A549 (cell line): ENCODE data around the gene SOX18. TPM values are rescaled to one million over a fixed set of nuclear protein-coding genes. Genes with fewer than 3 reads are reported as not detected.

ENCODE experiments used
- ATAC-seq, 2 experiments: fragments of 200-7000 bp in 1 of 2; fragments of >200 bp in 1 of 2; cut with Nextera tagmentation in 1 of 2; cut with Tn5 transposase in 1 of 2; 3 replicates each; pipeline versions ENCODE4 v1.8.0 to v1.9.1; 2018 to 2020; ENCODE audit warnings: mild to moderate bottlenecking in 1 of 2, moderate library complexity in 1 of 2
- CTCF ChIA-PET: fragments of 300-600 bp; sonication (Branson Sonifier 250); formaldehyde crosslinking; extraction: SDS; loops from one replicate; lab custom pipeline; 2021; ENCODE audit warnings: antibody characterized with exemption, inconsistent platforms; lab: Yijun Ruan, JAX
- POLR2A ChIA-PET: fragments of 350-600 bp; formaldehyde crosslinking; extraction: SDS; loops from one replicate; lab custom pipeline; 2021; ENCODE audit warnings: antibody characterized with exemption, inconsistent platforms; lab: Yijun Ruan, JAX
- DNase-seq, 2 experiments: peaks; one replicate each; pipeline versions ENCODE4 v3.0.0 to v3.0.0-alpha.2; 2011 to 2016; ENCODE audit warnings: low read depth in 1 of 2, low spot score in 1 of 2
- FAIRE-seq: peaks from 2 replicates; lab custom pipeline; 2011; peaks lifted over from hg19 to GRCh38; lab: Jason Lieb, UNC
- H3K27ac ChIP-seq, 2 experiments: fragments of >200 bp; sonication (Bioruptor Twin); formaldehyde crosslinking; 3 replicates each; pipeline ENCODE4 v1.5.1; 2016 to 2017
- H3K4me1 ChIP-seq: fragments of >200 bp; sonication (Bioruptor Twin); formaldehyde crosslinking; 3 replicates; pipeline ENCODE4 v1.6.1; 2016
- H3K4me2 ChIP-seq: fragments of >200 bp; sonication (Bioruptor Twin); formaldehyde crosslinking; 3 replicates; pipeline ENCODE4 v1.6.1; 2016
- H3K4me3 ChIP-seq: fragments of >200 bp; sonication (Bioruptor Twin); formaldehyde crosslinking; 3 replicates; pipeline ENCODE4 v1.5.1; 2016
- H3K9me3 ChIP-seq: fragments of >200 bp; sonication (Bioruptor Twin); formaldehyde crosslinking; 3 replicates; pipeline ENCODE4 v1.6.1; 2016
- CEBPB ChIP-seq, 2 experiments: fragments of >200 bp in 1 of 2; sonication (Bioruptor Twin) in 1 of 2; formaldehyde crosslinking in 1 of 2; IDR thresholded peaks; 2 replicates each; pipeline ENCODE4 v1.6.1; 2012 to 2016
- CHD2 ChIP-seq: fragments of 150-350 bp; IDR thresholded peaks from 2 replicates; pipeline ENCODE4 v1.6.1; 2014; ENCODE audit warnings: low read length; ENCODE audit not compliant: partially characterized antibody
- CHD4 ChIP-seq: fragments of 200-600 bp; sonication (generic); IDR thresholded peaks from 2 replicates; pipeline ENCODE4 v1.6.1; 2016; ENCODE audit warnings: antibody characterized with exemption, mild to moderate bottlenecking, borderline replicate concordance
- CTCF ChIP-seq: fragments of >200 bp; sonication (Bioruptor Twin); formaldehyde crosslinking; IDR thresholded peaks from 3 replicates; pipeline ENCODE4 v1.5.1; 2016
- EHF ChIP-seq: fragments of 250-450 bp; sonication (Bioruptor Pico); IDR thresholded peaks from 2 replicates; pipeline ENCODE4 v1.5.0; 2020; ENCODE audit warnings: mild to moderate bottlenecking
- ESRRA ChIP-seq: fragments of 150-350 bp; IDR thresholded peaks from 2 replicates; pipeline ENCODE4 v1.6.1; 2014; ENCODE audit warnings: mild to moderate bottlenecking, low read length, borderline replicate concordance
- FOXS1 ChIP-seq: fragments of 250-450 bp; sonication (Bioruptor Pico); IDR thresholded peaks from 2 replicates; pipeline ENCODE4 v1.5.0; 2020; ENCODE audit warnings: mild to moderate bottlenecking, moderate library complexity
- GATA3 ChIP-seq: IDR thresholded peaks from 2 replicates; pipeline ENCODE4 v1.6.1; 2012; ENCODE audit warnings: borderline replicate concordance
- HEYL ChIP-seq: fragments of 250-450 bp; sonication (Bioruptor Pico); IDR thresholded peaks from 2 replicates; pipeline ENCODE4 v1.8.0; 2021; ENCODE audit warnings: mild to moderate bottlenecking, moderate library complexity
- NFE2L2 ChIP-seq: fragments of 150-350 bp; conservative IDR thresholded peaks from 2 replicates; pipeline ENCODE4 v1.6.1; 2014; ENCODE audit warnings: low read length
- NPAS2 ChIP-seq: fragments of 250-450 bp; sonication (Bioruptor Pico); IDR thresholded peaks from 2 replicates; pipeline ENCODE4 v1.8.0; 2022; ENCODE audit warnings: mild to moderate bottlenecking, moderate library complexity, borderline replicate concordance
- NR3C1 ChIP-seq: fragments of >200 bp; sonication (Bioruptor Twin); formaldehyde crosslinking; IDR thresholded peaks from 3 replicates; pipeline ENCODE4 v1.6.1; 2017
- RAD21 ChIP-seq, 2 experiments: fragments of >200 bp in 1 of 2; sonication (Bioruptor Twin) in 1 of 2; formaldehyde crosslinking in 1 of 2; IDR thresholded peaks in 1 of 2; conservative IDR thresholded peaks in 1 of 2; 2 replicates in 1 of 2; 3 replicates in 1 of 2; pipeline ENCODE4 v1.6.1; 2012 to 2018; ENCODE audit warnings: inconsistent platforms in 1 of 2
- RARB ChIP-seq: fragments of 250-450 bp; sonication (Bioruptor Pico); IDR thresholded peaks from 2 replicates; pipeline ENCODE4 v1.8.0; 2021; ENCODE audit warnings: mild to moderate bottlenecking, moderate library complexity
- RCOR1 ChIP-seq: fragments of 150-350 bp; IDR thresholded peaks from 2 replicates; pipeline ENCODE4 v1.6.1; 2014; ENCODE audit warnings: antibody characterized with exemption, low read length, low read depth
- REST ChIP-seq: fragments of 200-600 bp; sonication (generic); IDR thresholded peaks from 2 replicates; pipeline ENCODE4 v1.6.1; 2016; ENCODE audit warnings: antibody characterized with exemption, mild to moderate bottlenecking, moderate library complexity
- SMC3 ChIP-seq: fragments of >200 bp; sonication (Bioruptor Twin); formaldehyde crosslinking; IDR thresholded peaks from 3 replicates; pipeline ENCODE4 v1.6.1; 2018; ENCODE audit warnings: inconsistent platforms
- SREBF2 ChIP-seq: fragments of 450-650 bp; IDR thresholded peaks from 2 replicates; pipeline ENCODE4 v1.6.1; 2014; ENCODE audit warnings: mild to moderate bottlenecking, moderate library complexity
- TFCP2L1 ChIP-seq: fragments of 250-450 bp; sonication (Bioruptor Pico); IDR thresholded peaks from 2 replicates; pipeline ENCODE4 v1.5.0; 2021; ENCODE audit warnings: mild to moderate bottlenecking
- ZFP36 ChIP-seq: fragments of 450-650 bp; IDR thresholded peaks from 2 replicates; pipeline ENCODE4 v1.6.1; 2014; ENCODE audit warnings: borderline replicate concordance; ENCODE audit not compliant: partially characterized antibody
- WGBS: methylation state at CpG from one replicate; pipeline ENCODE4 v1.1.6; 2017; ENCODE audit errors: missing lambda C conversion rate; 5-methylcytosine and 5-hydroxymethylcytosine counted together
- polyA plus RNA-seq, 4 experiments: library from polyadenylated mRNA; depleted of rRNA in 3 of 4; stranded (reverse); fragments of >200 nt; fragmentation: RNase III in 1 of 4; extraction: RNeasy Plus Mini Kit Qiagen cat#74134 plus additional on column Dnase treatment in 1 of 4; gene quantifications; 2 replicates in 3 of 4; 3 replicates in 1 of 4; pipeline ENCODE4 v1.2.3, GENCODE V29; 2011 to 2017
- TF ChIP-seq, protein P1 (sequence below): IDR thresholded peaks from 2 replicates; pipeline ENCODE4 v1.6.1; 2012
- TF ChIP-seq, protein P2 (sequence below): fragments of >200 bp; sonication (Bioruptor Twin); formaldehyde crosslinking; IDR thresholded peaks from 2 replicates; pipeline ENCODE4 v1.6.1; 2016

Gene SOX18
- polyA plus RNA-seq, 2 of the 4 experiments (the other 2 are of a cell fraction) = 0.19 to 1.4 TPM

- ChIA-PET CTCF (interaction anchor here (0.6 to 7.2 kb wide), 12 partner anchors 8 to 521 kb away, joined by 3 to 143 read pairs (median 7); partner anchors contain the start of genes C20orf204, PRPF6 and PTK6), POLR2A (no interaction called here)
- ATAC-seq = no peak
- no peaks in the 10 kb centered on the region for H3K9me3 ChIP-seq
- peak overlapping the region in 1 of 2 experiments; percentile 75; a peak in 2 of 6 replicates for H3K27ac ChIP-seq
- 53% methylated on average over 10 of the region's 12 CpGs for WGBS
- H3K4me2 ChIP-seq = peak overlapping the region; percentile 25; the same call in 1 of the 3 replicates
- H3K4me3 ChIP-seq = no peak overlapping the region
- H3K4me1 ChIP-seq = peaks cover 47% of the 10 kb centered on the region
- no peak for TF ChIP-seq NPAS2 (CRISPR knock-in tag)
- no peak for TF ChIP-seq REST
- no peak for TF ChIP-seq RCOR1
- TF ChIP-seq HEYL = no peak
- TF ChIP-seq ZFP36 = no peak
- no peak for TF ChIP-seq EHF (CRISPR knock-in tag)
- TF ChIP-seq, protein P1, sequence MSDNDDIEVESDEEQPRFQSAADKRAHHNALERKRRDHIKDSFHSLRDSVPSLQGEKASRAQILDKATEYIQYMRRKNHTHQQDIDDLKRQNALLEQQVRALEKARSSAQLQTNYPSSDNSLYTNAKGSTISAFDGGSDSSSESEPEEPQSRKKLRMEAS = no peak
- TF ChIP-seq CHD4 = no peak
- TF ChIP-seq ESRRA = no peak
- TF ChIP-seq, protein P2, sequence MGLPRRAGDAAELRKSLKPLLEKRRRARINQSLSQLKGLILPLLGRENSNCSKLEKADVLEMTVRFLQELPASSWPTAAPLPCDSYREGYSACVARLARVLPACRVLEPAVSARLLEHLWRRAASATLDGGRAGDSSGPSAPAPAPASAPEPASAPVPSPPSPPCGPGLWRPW = no peak
- TF ChIP-seq FOXS1 (CRISPR knock-in tag) = no peak
- no peak for TF ChIP-seq RARB
- no peak for TF ChIP-seq NFE2L2
- no peak for TF ChIP-seq NR3C1
- TF ChIP-seq TFCP2L1 (CRISPR knock-in tag) = no peak
- TF ChIP-seq SMC3 = no peak
- DNase-seq = no peak
- FAIRE-seq = no peak
These were observed 9.1 kb upstream of the SOX18 start for GRCh38 chr20:64058536-64058935.

DNA sequence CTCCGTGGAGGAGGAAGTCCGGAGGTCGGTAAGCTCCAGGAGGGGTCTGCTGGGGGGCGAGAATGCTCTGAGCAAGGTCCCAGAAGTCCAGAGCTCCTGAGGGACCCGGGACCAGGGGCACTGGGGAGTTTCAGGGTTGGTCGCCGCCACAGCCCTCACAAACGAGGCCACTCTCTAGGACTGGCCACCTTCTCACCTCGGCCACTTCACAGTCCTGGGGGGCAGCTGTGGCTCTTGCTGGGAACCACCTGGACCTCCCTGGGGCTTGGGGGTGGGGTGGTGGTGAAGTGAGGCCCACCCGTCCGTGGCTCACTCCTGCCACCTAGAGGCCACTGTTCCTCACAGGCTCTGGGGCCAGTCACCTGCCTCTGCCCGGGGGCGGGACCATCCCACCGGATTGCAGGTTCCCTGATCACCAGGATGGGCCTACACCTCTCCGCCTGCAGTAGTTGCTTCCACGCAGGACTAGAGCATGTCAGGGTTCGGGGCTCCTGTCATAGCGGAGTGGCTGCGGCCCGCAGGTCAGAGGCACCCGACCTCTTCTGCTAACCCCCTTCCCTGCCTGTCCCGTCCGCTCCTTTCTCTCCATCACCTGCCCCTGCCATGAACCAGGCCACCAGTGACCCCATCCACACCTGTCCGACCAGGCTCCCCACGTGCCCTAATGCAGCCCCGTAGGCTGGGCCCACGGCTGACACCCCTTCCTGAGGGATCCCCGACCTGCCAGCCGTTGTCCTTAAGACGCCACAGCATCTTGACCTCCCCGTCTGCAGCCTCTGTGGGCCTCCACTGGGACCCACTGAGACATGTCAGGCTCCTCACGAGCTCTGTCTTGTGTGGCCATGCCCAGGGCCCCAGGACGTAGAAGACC lies 8.4 kb upstream of the SOX18 start:
- ATAC-seq (peak; percentile 64 to 82), DNase-seq (peak; percentile 69 to 90), FAIRE-seq (no peak)
- peak; percentile 60 for TF ChIP-seq SMC3
- TF ChIP-seq RAD21 (conservative IDR thresholded peaks at IDR 0.05 in 1 of 2, IDR thresholded peaks at IDR 0.05 in 1 of 2) = peak; percentile 83 to 87
- TF ChIP-seq SREBF2 = no peak
- no peak for TF ChIP-seq CHD2
- peak; percentile 74 for TF ChIP-seq CTCF
- no peak for TF ChIP-seq CEBPB (IDR thresholded peaks at IDR 0.05)
- TF ChIP-seq GATA3 = no peak
- Histone ChIP-seq H3K4me3 (no peak overlapping the region), H3K27ac (peak overlapping the region; percentile 9 to 75; a peak in 4 of 6 replicates), H3K9me3 (no peaks in the 10 kb centered on the region), H3K4me1 (peaks cover 47% of the 10 kb centered on the region), H3K4me2 (peak overlapping the region; percentile 25; the same call in 1 of the 3 replicates)
- WGBS = 43% methylated on average over 26 of the region's 33 CpGs
- CTCF ChIA-PET = interaction anchor here (0.6 to 7.2 kb wide), 31 partner anchors 9 to 520 kb away, joined by 3 to 143 read pairs (median 5); partner anchors contain the start of genes C20orf204, LKAAEAR1, NPBWR2 and PRPF6
- POLR2A ChIA-PET = no interaction called here
